H1 (cell line): Measurements from ENCODE around the gene SBK1. TPM values are rescaled to one million over a fixed set of nuclear protein-coding genes. Genes with fewer than 3 reads are reported as not detected.
"Not testable (repeated sequence)": the region's sequence is repeated elsewhere in the genome, so short reads cannot be mapped to it uniquely, and the experiment has no call there.

Experiments
- CTCF ChIA-PET: fragments of 300-600 bp; sonication (Branson Sonifier 250); formaldehyde crosslinking; loops from one replicate; lab custom pipeline; 2021; ENCODE audit not compliant: partially characterized antibody; lab: Charles Lee
- POLR2A ChIA-PET: fragments of 300-600 bp; sonication (Branson Sonifier 250); formaldehyde crosslinking; loops from one replicate; lab custom pipeline; 2021; ENCODE audit warnings: inconsistent platforms; ENCODE audit not compliant: partially characterized antibody; lab: Charles Lee
- DNase-seq, 2 experiments: peaks; one replicate each; pipeline versions ENCODE4 v3.0.0 to v3.0.0-alpha.2; 2010 to 2022; ENCODE audit warnings: low spot score in 2 of 2, low read depth in 1 of 2, mixed read lengths in 1 of 2
- FAIRE-seq: peaks from 2 replicates; lab custom pipeline; 2011; peaks lifted over from hg19 to GRCh38; lab: Jason Lieb, UNC
- H2AFZ ChIP-seq: 2 replicates; pipeline ENCODE4 v1.8.1; 2012; ENCODE audit warnings: low read length, inconsistent platforms
- H2AK5ac ChIP-seq: 2 replicates; pipeline ENCODE4 v1.6.1; 2013; ENCODE audit warnings: low read depth, low read length
- H2BK120ac ChIP-seq: replicated peaks from 2 replicates; pipeline ENCODE3; 2013; ENCODE audit warnings: low read depth, low read length, inconsistent platforms
- H2BK12ac ChIP-seq: 2 replicates; pipeline ENCODE4 v1.6.1; 2013; ENCODE audit warnings: low read depth, low read length
- H2BK15ac ChIP-seq: 2 replicates; pipeline ENCODE4 v1.6.1; 2013; ENCODE audit warnings: low read length
- H2BK20ac ChIP-seq: 2 replicates; pipeline ENCODE4 v1.6.1; 2013; ENCODE audit warnings: low read length
- H2BK5ac ChIP-seq: 2 replicates; pipeline ENCODE4 v1.6.1; 2013; ENCODE audit warnings: low read depth, low read length
- H3K14ac ChIP-seq: 2 replicates; pipeline ENCODE4 v1.6.1; 2013; ENCODE audit warnings: inconsistent platforms; ENCODE audit not compliant: insufficient read length
- H3K18ac ChIP-seq: 2 replicates; pipeline ENCODE4 v1.6.1; 2013; ENCODE audit warnings: low read length; ENCODE audit errors: extremely low read depth
- H3K23ac ChIP-seq: 2 replicates; pipeline ENCODE4 v1.6.1; 2013; ENCODE audit warnings: inconsistent platforms; ENCODE audit not compliant: insufficient read length
- H3K23me2 ChIP-seq: 2 replicates; pipeline ENCODE4 v1.6.1; 2013; ENCODE audit warnings: low read depth, low read length
- H3K27ac ChIP-seq: 2 replicates; pipeline ENCODE4 v1.6.1; 2011; ENCODE audit warnings: low read depth, low read length, inconsistent platforms
- H3K27me3 ChIP-seq, 4 experiments: replicated peaks in 1 of 4; 1 replicate in 1 of 4; 2 replicates in 3 of 4; pipeline versions ENCODE4 v1.6.1 to v1.8.1; 2011 to 2013; ENCODE audit warnings: low read length in 3 of 4, mild to moderate bottlenecking in 3 of 4, inconsistent platforms in 2 of 4, mixed read lengths in 2 of 4, moderate library complexity in 1 of 4; ENCODE audit not compliant: control insufficient read depth in 3 of 4, insufficient read depth in 3 of 4; ENCODE audit errors: extremely low read depth in 1 of 4
- H3K36me3 ChIP-seq, 4 experiments: 2 replicates each; pipeline versions ENCODE4 v1.6.1 to v1.8.1; 2011 to 2013; ENCODE audit warnings: mild to moderate bottlenecking in 4 of 4, low read length in 3 of 4, moderate library complexity in 2 of 4, control low read depth in 1 of 4, inconsistent platforms in 1 of 4; ENCODE audit not compliant: insufficient read depth in 4 of 4, control insufficient read depth in 2 of 4
- H3K4ac ChIP-seq: replicated peaks from 2 replicates; pipeline ENCODE3; 2013; ENCODE audit warnings: low read length, low read depth, mixed read lengths, inconsistent platforms; ENCODE audit not compliant: insufficient read length
- H3K4me1 ChIP-seq, 4 experiments: replicated peaks in 1 of 4; 1 replicate in 1 of 4; 2 replicates in 3 of 4; pipeline versions ENCODE4 v1.6.1 to v1.8.1; 2011 to 2013; ENCODE audit warnings: low read length in 3 of 4, inconsistent platforms in 2 of 4, mixed read lengths in 1 of 4; ENCODE audit not compliant: insufficient read depth in 4 of 4, control insufficient read depth in 3 of 4
- H3K4me2 ChIP-seq, 2 experiments: 2 replicates each; pipeline versions ENCODE4 v1.6.1 to v1.8.1; 2011 to 2013; ENCODE audit warnings: low read depth in 2 of 2, low read length in 2 of 2, control low read depth in 1 of 2, inconsistent platforms in 1 of 2, mild to moderate bottlenecking in 1 of 2; ENCODE audit not compliant: insufficient read depth in 1 of 2
- H3K4me3 ChIP-seq, 4 experiments: fragments of 200-600, 300-600 bp in 1 of 4; sonication (generic), shearing (Covaris generic), sonication (Bioruptor Twin) in 1 of 4; 2 replicates each; pipeline versions ENCODE4 v1.5.1 to v1.8.1; 2011 to 2016; ENCODE audit warnings: low read length in 4 of 4, low read depth in 3 of 4, control low read depth in 2 of 4, inconsistent platforms in 2 of 4, mild to moderate bottlenecking in 2 of 4, mixed read lengths in 1 of 4, moderate library complexity in 1 of 4; ENCODE audit not compliant: insufficient read depth in 2 of 4; ENCODE audit errors: extremely low read depth in 1 of 4
- H3K56ac ChIP-seq: replicated peaks from 2 replicates; pipeline ENCODE3; 2013; ENCODE audit warnings: low read depth, mild to moderate bottlenecking, mixed read lengths, low read length, inconsistent platforms; ENCODE audit not compliant: insufficient read length
- H3K79me1 ChIP-seq: 2 replicates; pipeline ENCODE4 v1.6.1; 2013; ENCODE audit warnings: low read depth, low read length, control low read depth
- H3K79me2 ChIP-seq, 2 experiments: 2 replicates each; pipeline versions ENCODE4 v1.6.1 to v1.8.1; 2012 to 2013; ENCODE audit warnings: low read length in 2 of 2, mild to moderate bottlenecking in 2 of 2, inconsistent platforms in 1 of 2; ENCODE audit not compliant: insufficient read depth in 2 of 2, control insufficient read depth in 1 of 2
- H3K9ac ChIP-seq, 4 experiments: replicated peaks in 1 of 4; 1 replicate in 1 of 4; 2 replicates in 3 of 4; pipeline versions ENCODE4 v1.6.1 to v1.8.1; 2011 to 2013; ENCODE audit warnings: low read depth in 3 of 4, low read length in 3 of 4, control low read depth in 2 of 4, mild to moderate bottlenecking in 2 of 4, moderate library complexity in 2 of 4, inconsistent platforms in 1 of 4; ENCODE audit errors: extremely low read depth in 1 of 4
- H3K9me3 ChIP-seq, 2 experiments: 2 replicates each; pipeline versions ENCODE4 v1.6.1 to v1.8.1; 2012 to 2013; ENCODE audit warnings: mild to moderate bottlenecking in 2 of 2, moderate library complexity in 2 of 2, control low read depth in 1 of 2, inconsistent platforms in 1 of 2, low read depth in 1 of 2, low read length in 1 of 2, mixed read lengths in 1 of 2; ENCODE audit not compliant: insufficient read depth in 2 of 2
- H4K20me1 ChIP-seq, 2 experiments: replicated peaks in 1 of 2; 2 replicates each; pipeline versions ENCODE3 to v1.8.1; 2011 to 2013; ENCODE audit warnings: inconsistent platforms in 2 of 2, low read length in 2 of 2, mild to moderate bottlenecking in 1 of 2; ENCODE audit not compliant: insufficient read depth in 2 of 2, control insufficient read depth in 1 of 2
- H4K5ac ChIP-seq: 2 replicates; pipeline ENCODE4 v1.6.1; 2013; ENCODE audit warnings: low read length, low read depth, mixed read lengths, inconsistent platforms; ENCODE audit not compliant: insufficient read length
- H4K8ac ChIP-seq: 2 replicates; pipeline ENCODE4 v1.8.0; 2013; ENCODE audit warnings: mild to moderate bottlenecking, moderate library complexity, low read length, inconsistent platforms; ENCODE audit not compliant: insufficient read depth; ENCODE audit errors: extremely low read depth
- H4K91ac ChIP-seq: replicated peaks from 2 replicates; pipeline ENCODE3; 2013; ENCODE audit warnings: low read length, mixed read lengths, inconsistent platforms; ENCODE audit not compliant: insufficient read length
- WGBS, 2 experiments: shearing (Covaris generic) in 1 of 2; methylation state at CpG; one replicate each; pipeline versions ENCODE4 v1.1.6 to v1.1.7; 2013 to 2015; ENCODE audit warnings: low lambda C conversion rate in 2 of 2, mixed read lengths in 2 of 2, inconsistent platforms in 1 of 2, low coverage in 1 of 2, missing lambda C conversion rate in 1 of 2; ENCODE audit not compliant: insufficient replicate concordance in 2 of 2, insufficient coverage in 1 of 2, insufficient read length in 1 of 2; ENCODE audit errors: extremely low coverage in 1 of 2, missing lambda C conversion rate in 1 of 2; 5-methylcytosine and 5-hydroxymethylcytosine counted together
- polyA plus RNA-seq, 7 experiments: library from polyadenylated mRNA; depleted of rRNA in 3 of 7; stranded (reverse) in 5 of 7; unstranded in 2 of 7; fragments of >200 nt in 5 of 7; fragments of 200-250 nt in 2 of 7; gene quantifications; 1 replicate in 5 of 7; 2 replicates in 1 of 7; 4 replicates in 1 of 7; pipeline versions ENCODE4 v1.2.1 to v1.2.3, GENCODE V29; 2011 to 2013; ENCODE audit warnings: missing spikeins in 2 of 7, mixed read lengths in 2 of 7
- total RNA-seq: library from RNA; stranded (reverse); fragmentation: NEBNext Ultra II Directional; extraction: Animal tissue kit (Norgen Biotek cat#: 25700); gene quantifications from 2 replicates; pipeline ENCODE4 v1.2.1, GENCODE V29; 2021

Gene SBK1
- total and polyA plus RNA-seq, 2 of the 8 experiments (the other 6 are each of a cell fraction or from before 2014, with no cell fraction given): 18.2 to 73.9 TPM

- H3K18ac ChIP-seq, H3K9me3 ChIP-seq, DNase-seq, H3K4ac ChIP-seq, H4K5ac ChIP-seq, H3K4me1 ChIP-seq, POLR2A ChIA-PET, H3K36me3 ChIP-seq, H2BK20ac ChIP-seq, H3K23ac ChIP-seq, H3K23me2 ChIP-seq, H2BK12ac ChIP-seq, H3K4me2 ChIP-seq, H2BK120ac ChIP-seq, H2BK5ac ChIP-seq, H2AK5ac ChIP-seq, H4K8ac ChIP-seq, FAIRE-seq, H3K14ac ChIP-seq, H2BK15ac ChIP-seq, H4K91ac ChIP-seq, H3K56ac ChIP-seq, CTCF ChIA-PET, H3K27ac ChIP-seq, H3K27me3 ChIP-seq, H3K4me3 ChIP-seq, H4K20me1 ChIP-seq, H2AFZ ChIP-seq, H3K9ac ChIP-seq, H3K79me1 ChIP-seq, H3K79me2 ChIP-seq: not testable (repeated sequence)
- WGBS, 2 experiments: no CpG with 5 or more reads among the region's 5 CpGs
These were observed 71.1 kb downstream of the SBK1 start, which contains the start of gene NPIPB6 for GRCh38 chr16:28363408-28363807. Gene NPIPB6, minus strand, starts transcription at chr16:28363508. Its CDS starts 686 bp downstream, at chr16:28362822.
